MM.1S (cell line): ENCODE results near the gene SORL1-AS1.

Experiments
- DNase-seq: peaks from one replicate; pipeline ENCODE4 v3.0.0-alpha.2; 2015
- H2AFZ ChIP-seq: fragments of 300-600 bp; sonication (generic); 2 replicates; pipeline ENCODE4 v1.6.0; 2016; ENCODE audit warnings: antibody characterized with exemption, low read length
- H3F3A ChIP-seq: fragments of 300-600 bp; sonication (generic); 2 replicates; pipeline ENCODE4 v1.6.1; 2016; ENCODE audit warnings: mild to moderate bottlenecking, antibody characterized with exemption, low read length, moderate library complexity, mixed read lengths; ENCODE audit not compliant: insufficient read depth
- H3K27ac ChIP-seq: fragments of 300-600 bp; sonication (generic); 2 replicates; pipeline ENCODE4 v1.5.1; 2016; ENCODE audit warnings: mild to moderate bottlenecking, low read length
- H3K27me3 ChIP-seq: fragments of 300-600 bp; sonication (generic); replicated peaks from 2 replicates; pipeline ENCODE4 v1.6.0; 2016; ENCODE audit warnings: low read length; ENCODE audit not compliant: insufficient read depth
- H3K36me3 ChIP-seq: fragments of 300-600 bp; sonication (generic); replicated peaks from 2 replicates; pipeline ENCODE4 v1.6.1; 2016; ENCODE audit warnings: mild to moderate bottlenecking, low read length, mixed read lengths; ENCODE audit not compliant: insufficient read depth
- H3K4me1 ChIP-seq: fragments of 300-600 bp; sonication (generic); 2 replicates; pipeline ENCODE4 v1.6.1; 2016; ENCODE audit warnings: low read length, mixed read lengths
- H3K4me2 ChIP-seq: fragments of 300-600 bp; sonication (generic); 2 replicates; pipeline ENCODE4 v1.6.0; 2016; ENCODE audit warnings: low read depth, low read length
- H3K4me3 ChIP-seq: fragments of 300-600 bp; sonication (generic); 2 replicates; pipeline ENCODE4 v1.5.1; 2016; ENCODE audit warnings: low read length, mixed read lengths
- H3K79me2 ChIP-seq: fragments of 300-600 bp; sonication (generic); 2 replicates; pipeline ENCODE4 v1.6.1; 2016; ENCODE audit warnings: mixed run types, low read length, mixed read lengths
- H3K9ac ChIP-seq: fragments of 300-600 bp; sonication (generic); 2 replicates; pipeline ENCODE4 v1.6.1; 2016; ENCODE audit warnings: low read length, mixed read lengths
- H3K9me2 ChIP-seq: fragments of 300-600 bp; sonication (generic); replicated peaks from 2 replicates; pipeline ENCODE4 v1.6.1; 2016; ENCODE audit warnings: mild to moderate bottlenecking, low read length, mixed read lengths; ENCODE audit not compliant: insufficient read depth
- H3K9me3 ChIP-seq: fragments of 300-600 bp; sonication (generic); replicated peaks from 2 replicates; pipeline ENCODE4 v1.6.1; 2016; ENCODE audit warnings: mild to moderate bottlenecking, low read length, mixed read lengths; ENCODE audit not compliant: insufficient read depth
- H4K20me1 ChIP-seq: fragments of 300-600 bp; sonication (generic); 2 replicates; pipeline ENCODE4 v1.6.1; 2016; ENCODE audit warnings: mild to moderate bottlenecking, low read length, moderate library complexity, mixed read lengths; ENCODE audit not compliant: insufficient read depth
- CTCF ChIP-seq: fragments of 300-600 bp; sonication (generic); IDR thresholded peaks from 2 replicates; pipeline ENCODE4 v1.5.1; 2016; ENCODE audit warnings: antibody characterized with exemption, low read length, mixed read lengths
- EZH2 ChIP-seq: fragments of 300-600 bp; sonication (generic); optimal IDR thresholded peaks from 2 replicates; pipeline ENCODE3; 2017; ENCODE audit warnings: low read depth, mild to moderate bottlenecking, antibody characterized with exemption, low read length, mixed read lengths
- EZH2phosphoT487 ChIP-seq: fragments of 300-600 bp; sonication (generic); IDR thresholded peaks from 2 replicates; pipeline ENCODE4 v1.6.1; 2018; ENCODE audit warnings: antibody characterized with exemption, low read length

SORL1-AS1 gene

GRCh38 chr11:121435551-121436511, 16.9 kb downstream of the SORL1-AS1 start:
- DNase-seq = no peak
- no peaks in the 10 kb centered on the region for H3K36me3 ChIP-seq
- H3K27ac ChIP-seq = no peak overlapping the region
- no peaks in the 10 kb centered on the region for H3K4me1 ChIP-seq
- no peaks in the 10 kb centered on the region for H3F3A ChIP-seq
- H2AFZ ChIP-seq = no peak overlapping the region
- H3K4me2 ChIP-seq = no peak overlapping the region
- TF ChIP-seq EZH2 (no peak), EZH2phosphoT487 (no peak), CTCF (no peak)
- no peak overlapping the region for H3K9ac ChIP-seq
- H3K9me2 ChIP-seq = no peaks in the 10 kb centered on the region
- no peaks in the 10 kb centered on the region for H4K20me1 ChIP-seq
- no peaks in the 10 kb centered on the region for H3K79me2 ChIP-seq
- no peak overlapping the region for H3K4me3 ChIP-seq
- H3K27me3 ChIP-seq = no peaks in the 10 kb centered on the region
- no peaks in the 10 kb centered on the region for H3K9me3 ChIP-seq

GRCh38 chr11:121435132-121435531, 17.6 kb downstream of the SORL1-AS1 start:
- Histone ChIP-seq H3K27me3 (no peaks in the 10 kb centered on the region), H3K9me2 (no peaks in the 10 kb centered on the region), H3K79me2 (no peaks in the 10 kb centered on the region)

GRCh38 chr11:121431820-121432526, 20.8 kb downstream of the SORL1-AS1 start:
- no peaks in the 10 kb centered on the region for H3K4me1 ChIP-seq
- no peak overlapping the region for H3K27ac ChIP-seq
- H3K36me3 ChIP-seq = no peaks in the 10 kb centered on the region
- no peaks in the 10 kb centered on the region for H3F3A ChIP-seq
- no peak for DNase-seq
- H3K79me2 ChIP-seq = no peaks in the 10 kb centered on the region
- H2AFZ ChIP-seq = no peak overlapping the region
- no peak overlapping the region for H3K9ac ChIP-seq
- no peaks in the 10 kb centered on the region for H3K9me3 ChIP-seq
- H3K4me2 ChIP-seq = no peak overlapping the region
- H4K20me1 ChIP-seq = no peaks in the 10 kb centered on the region
- H3K9me2 ChIP-seq = no peaks in the 10 kb centered on the region
- no peak overlapping the region for H3K4me3 ChIP-seq
- TF ChIP-seq CTCF = no peak
- TF ChIP-seq EZH2phosphoT487 = no peak
- no peaks in the 10 kb centered on the region for H3K27me3 ChIP-seq

More at GRCh38 chr11:121435132-121435531, 17.6 kb downstream of the SORL1-AS1 start:
- DNase-seq = no peak
- Histone ChIP-seq H3K27ac (no peak overlapping the region), H3K9me3 (no peaks in the 10 kb centered on the region), H3K4me2 (no peak overlapping the region), H3K4me1 (no peaks in the 10 kb centered on the region), H4K20me1 (no peaks in the 10 kb centered on the region), H3F3A (no peaks in the 10 kb centered on the region), H3K4me3 (no peak overlapping the region), H3K9ac (no peak overlapping the region), H2AFZ (no peak overlapping the region), H3K36me3 (no peaks in the 10 kb centered on the region)
- TF ChIP-seq EZH2phosphoT487 (no peak), CTCF (no peak), EZH2 (no peak)
